ENCODE results near the gene NRN1. TPM values are rescaled to one million over a fixed set of nuclear protein-coding genes. Genes with fewer than 3 reads are reported as not detected.
"Not testable (repeated sequence)": the region's sequence is repeated elsewhere in the genome, so short reads cannot be mapped to it uniquely, and the experiment has no call there.

Gene NRN1
- total and polyA plus RNA-seq, 10 of the 15 experiments (the other 5 are each of a cell fraction or from before 2014, with no cell fraction given), result 0.13 to 22.6 (median 0.23) TPM; not detected in 1

DNA sequence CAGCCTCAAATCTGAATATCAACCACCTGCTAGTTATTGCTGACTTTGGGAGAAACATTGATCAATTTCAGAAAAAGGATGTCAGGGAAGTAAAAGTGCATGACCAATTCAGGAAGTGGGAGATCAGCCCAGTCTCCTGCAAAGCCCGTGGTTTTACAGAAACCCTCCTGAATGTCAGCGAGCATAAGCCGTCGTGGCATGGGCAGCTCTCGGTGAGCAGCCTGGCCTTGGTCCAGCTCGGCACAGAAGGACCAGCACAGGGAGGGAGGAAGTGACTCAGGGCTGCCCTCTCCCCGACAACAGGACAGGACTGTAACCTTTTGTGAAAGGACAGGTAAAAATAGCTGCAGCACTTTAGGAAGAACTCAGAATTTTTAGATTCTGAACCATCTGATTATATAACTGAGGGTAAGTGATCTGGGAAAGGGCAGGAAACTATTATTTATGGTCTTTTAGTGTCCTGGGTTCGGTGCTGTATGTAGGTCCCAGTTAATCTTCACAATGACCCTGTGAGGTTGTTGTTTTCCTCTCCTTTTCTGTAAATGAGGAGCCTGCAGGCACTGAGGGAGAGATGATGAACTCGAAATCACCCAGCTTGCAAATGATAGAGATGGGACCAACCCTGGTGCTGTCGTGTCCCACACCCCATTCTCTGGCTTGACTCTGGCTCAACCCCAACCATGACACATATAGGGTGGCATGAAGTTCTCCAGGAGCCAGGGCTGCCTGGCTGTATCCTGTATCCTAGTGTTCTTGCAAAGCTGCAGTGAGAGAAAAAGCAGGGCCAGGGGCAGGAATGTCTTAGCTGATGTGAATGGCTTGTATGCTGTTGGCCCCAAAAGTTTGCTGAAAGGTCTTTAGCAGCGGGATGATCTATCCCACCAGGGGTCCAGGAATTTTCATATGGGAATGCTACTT is 37.6 kb downstream of the NRN1 start:
- ATAC-seq (no peak; the same call in 2 of the 3 replicates), DNase-seq (ENCODE audit: low read depth, low spot score) (no peak), FAIRE-seq (no peak)
- no peak overlapping the region for H3K4me2 ChIP-seq (ENCODE audit: control insufficient read depth, insufficient read depth)
- ChIA-PET CTCF (no interaction called here), POLR2A (no interaction called here), RAD21 (ENCODE audit: unreplicated experiment) (no interaction called here), SMC1A (ENCODE audit: uncharacterized antibody, unreplicated experiment) (no interaction called here)
- intact Hi-C loops (cut with micrococcal nuclease; ENCODE audit: unreplicated experiment), result no loop called here
- WGBS (ENCODE audit: insufficient coverage, insufficient replicate concordance, low lambda C conversion rate, missing lambda C conversion rate), result 17% methylated on average over 11 of the region's 11 CpGs
- BruUV-seq (replicated peaks), result no TSS peak
- no peak overlapping the region for H3K27ac ChIP-seq (ENCODE audit: control insufficient read depth, insufficient read depth)
- H3K4me3 ChIP-seq, result no peak overlapping the region
- no peak overlapping the region for H3K9ac ChIP-seq (ENCODE audit: control insufficient read depth, insufficient read depth, low read length)
- H4K20me1 ChIP-seq (ENCODE audit: control insufficient read depth, insufficient read depth), result no peaks in the 10 kb centered on the region
- no peaks in the 10 kb centered on the region for H3K9me3 ChIP-seq (replicated peaks; ENCODE audit: control insufficient read depth, insufficient read depth, low read length)
- H3K36me3 ChIP-seq (ENCODE audit: control insufficient read depth in 2 of 2, insufficient read depth in 2 of 2, low read length in 1 of 2), result no peaks in the 10 kb centered on the region
- no peak overlapping the region for H2AFZ ChIP-seq (ENCODE audit: control insufficient read depth, low read depth, low read length)
- in situ Hi-C loops (cut with MboI), result no loop called here
- H3K27me3 ChIP-seq (replicated peaks in 1 of 2; ENCODE audit: control insufficient read depth in 2 of 2, insufficient read depth in 2 of 2, low read length in 1 of 2), result no peaks in the 10 kb centered on the region
- H3K4me1 ChIP-seq (ENCODE audit: control insufficient read depth, insufficient read depth, low read length), result no peaks in the 10 kb centered on the region
- TF ChIP-seq KLF5 (IDR thresholded peaks at IDR 0.05; ENCODE audit: partially characterized antibody) (no peak), FOS (IDR thresholded peaks at IDR 0.05; ENCODE audit: borderline replicate concordance, extremely low read depth, insufficient read length) (no peak), SMC3 (IDR thresholded peaks at IDR 0.05; ENCODE audit: borderline replicate concordance, low read length) (no peak), ZNF217 (IDR thresholded peaks at IDR 0.05) (no peak), RCOR1 (conservative IDR thresholded peaks at IDR 0.05; ENCODE audit: low read depth, low read length) (no peak), TBL1XR1 (IDR thresholded peaks at IDR 0.05; ENCODE audit: low read depth, low read length) (no peak)
- no peaks in the 10 kb centered on the region for H3K79me2 ChIP-seq (ENCODE audit: control insufficient read depth, insufficient read depth, low read length)

DNA sequence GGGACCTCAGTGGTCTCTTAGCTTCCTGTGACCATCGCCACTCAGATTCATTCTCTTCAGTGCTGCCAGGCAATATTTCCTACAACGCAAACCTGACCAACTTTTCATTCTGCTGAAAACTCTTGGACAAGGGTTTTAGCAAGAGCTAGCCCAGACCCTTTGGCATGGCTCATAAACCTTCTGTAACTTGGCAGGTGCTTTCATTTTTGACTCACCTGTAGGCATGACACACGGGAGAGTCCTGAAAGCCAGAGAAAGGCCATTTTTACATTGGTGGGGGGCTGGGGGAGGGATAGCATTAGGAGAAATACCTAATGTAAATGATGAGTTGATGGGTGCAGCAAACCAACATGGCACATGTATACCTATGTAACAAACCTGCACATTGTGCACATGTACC is 38.7 kb downstream of the NRN1 start:
- H4K20me1 ChIP-seq (ENCODE audit: control insufficient read depth, insufficient read depth); RAD21 ChIA-PET (ENCODE audit: unreplicated experiment); SMC1A ChIA-PET (ENCODE audit: uncharacterized antibody, unreplicated experiment); H3K9me3 ChIP-seq (replicated peaks; ENCODE audit: control insufficient read depth, insufficient read depth, low read length); H3K4me3 ChIP-seq; H3K27me3 ChIP-seq (replicated peaks in 1 of 2; ENCODE audit: control insufficient read depth in 2 of 2, insufficient read depth in 2 of 2, low read length in 1 of 2); H3K4me1 ChIP-seq (ENCODE audit: control insufficient read depth, insufficient read depth, low read length); H2AFZ ChIP-seq (ENCODE audit: control insufficient read depth, low read depth, low read length); H3K36me3 ChIP-seq (ENCODE audit: control insufficient read depth in 2 of 2, insufficient read depth in 2 of 2, low read length in 1 of 2); H3K79me2 ChIP-seq (ENCODE audit: control insufficient read depth, insufficient read depth, low read length); H3K4me2 ChIP-seq (ENCODE audit: control insufficient read depth, insufficient read depth); POLR2A ChIA-PET; H3K27ac ChIP-seq (ENCODE audit: control insufficient read depth, insufficient read depth); H3K9ac ChIP-seq (ENCODE audit: control insufficient read depth, insufficient read depth, low read length); ATAC-seq; intact Hi-C loops (cut with micrococcal nuclease; ENCODE audit: unreplicated experiment); DNase-seq (ENCODE audit: low read depth, low spot score); FAIRE-seq; in situ Hi-C loops (cut with MboI); BruUV-seq (replicated peaks): not testable (repeated sequence)
- 28% methylated on average over 3 of the region's 3 CpGs for WGBS (ENCODE audit: insufficient coverage, insufficient replicate concordance, low lambda C conversion rate, missing lambda C conversion rate)
- CTCF ChIA-PET, result interaction anchor here (1.0 kb wide), 1 partner anchor 8 kb away, joined by 3 read pairs; no protein-coding TSS in a partner anchor
